Ovary (tissue), 3 donors: Measurements from ENCODE around the gene PPP2R5C.

Experiments
- CTCF ChIP-seq, 3 donors: fragments of 450-650 bp in 2 of 3; fragments of 200-600 bp in 1 of 3; IDR thresholded peaks; one replicate each; pipeline versions ENCODE4 v1.5.1 to v1.8.0; 2016 to 2022; ENCODE audit warnings: antibody characterized with exemption in 3 of 3, mild to moderate bottlenecking in 1 of 3
- EP300 ChIP-seq: sonication (generic); formaldehyde crosslinking; IDR thresholded peaks from one replicate; pipeline ENCODE4 v1.6.1; 2017; ENCODE audit warnings: antibody characterized with exemption
- POLR2A ChIP-seq: fragments of 450-650 bp; IDR thresholded peaks from one replicate; pipeline ENCODE4 v1.6.1; 2017; ENCODE audit warnings: antibody characterized with exemption, mild to moderate bottlenecking, moderate library complexity
- donor health status: DM: no; HTN: no; CAD: no.

- TF ChIP-seq CTCF (IDR thresholded peaks at IDR 0.05), result no peak
- TF ChIP-seq EP300, result no peak
- TF ChIP-seq POLR2A, result no peak
Measured at GRCh38 chr14:101813171-101813759, 51.8 kb downstream of the PPP2R5C start.
